Colonic mucosa (tissue), 4 donors: ENCODE data around the gene RFX3. TPM values are rescaled to one million over a fixed set of nuclear protein-coding genes. Genes with fewer than 3 reads are reported as not detected.

ENCODE experiments used
- DNase-seq: peaks from one replicate; pipeline ENCODE4 v3.0.0-alpha.2; 2020
- H3K27ac ChIP-seq: fragments of 200-600 bp; one replicate; pipeline ENCODE4 v1.8.0; 2021
- H3K27me3 ChIP-seq: fragments of 200-600 bp; one replicate; pipeline ENCODE4 v1.8.0; 2021
- H3K36me3 ChIP-seq: fragments of 200-600 bp; one replicate; pipeline ENCODE4 v1.8.0; 2021
- H3K4me1 ChIP-seq: fragments of 200-600 bp; one replicate; pipeline ENCODE4 v1.8.0; 2021; ENCODE audit warnings: mild to moderate bottlenecking
- H3K4me3 ChIP-seq: fragments of 200-600 bp; one replicate; pipeline ENCODE4 v1.8.0; 2021
- H3K9ac ChIP-seq, 2 donors: one replicate each; pipeline ENCODE4 v1.7.0; 2013; ENCODE audit warnings: control low read depth in 2 of 2, low read depth in 2 of 2, low read length in 2 of 2
- H3K9me3 ChIP-seq: fragments of 200-600 bp; one replicate; pipeline ENCODE4 v1.8.0; 2021
- CTCF ChIP-seq: fragments of 200-600 bp; IDR thresholded peaks from one replicate; pipeline ENCODE4 v1.8.0; 2022; ENCODE audit warnings: antibody characterized with exemption, mild to moderate bottlenecking
- intact Hi-C: fragments of 100-400 bp; cut with DNase I; formaldehyde crosslinking; loops from one replicate; pipeline ENCODE4 v1.14.1; 2022
- total RNA-seq, 2 donors: library from RNA; stranded (reverse); fragmentation: NEBNext Ultra II Directional in 1 of 2; extraction: Animal tissue kit (Norgen Biotek cat#: 25700) in 1 of 2; gene quantifications; one replicate each; pipeline ENCODE4 v1.2.1, GENCODE V29; 2021
- donor health status: healthy.
- donor health status: DM: no; HTN: no; CAD: no.
- donor health status: DM: no; HTN: no; CAD: no.

Gene RFX3
- total RNA-seq, 2 donors from 2014 or later = 9.8 to 12.1 TPM

DNA sequence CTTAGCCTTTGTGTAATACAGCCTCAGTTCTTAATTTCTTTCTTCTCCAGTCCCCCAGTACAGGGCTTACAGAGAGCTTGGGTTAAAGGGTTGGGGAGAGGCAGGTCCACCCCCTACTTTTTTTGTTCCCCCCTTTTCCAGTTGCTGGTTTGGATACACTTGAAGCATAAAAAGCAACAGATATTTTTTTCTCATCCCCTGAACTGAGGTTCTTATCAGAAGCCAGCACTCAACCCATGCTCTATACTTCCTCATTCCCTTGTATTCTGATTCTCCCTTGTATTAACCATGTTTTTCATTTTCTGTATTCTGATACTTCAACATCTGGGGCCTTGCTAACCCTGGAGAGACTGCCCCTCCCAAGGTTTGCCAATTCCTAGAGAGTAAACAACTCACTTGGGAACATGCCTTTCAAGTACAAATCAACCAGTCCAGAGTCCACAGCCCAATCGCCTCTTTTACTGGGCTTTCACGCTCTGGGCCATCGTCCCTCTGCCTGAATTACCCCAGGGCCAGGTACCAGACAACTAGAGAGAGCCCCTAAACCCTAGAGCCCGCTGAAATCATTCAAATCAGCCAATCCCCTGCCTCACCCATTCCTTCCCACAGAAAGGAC is 348.5 kb downstream of the RFX3 start:
- no peak overlapping the region for H3K9ac ChIP-seq
- intact Hi-C loops = no loop called here
- no peaks in the 10 kb centered on the region for H3K9me3 ChIP-seq
- TF ChIP-seq CTCF = no peak
- peaks cover 7% of the 10 kb centered on the region for H3K27me3 ChIP-seq
- no peak overlapping the region for H3K27ac ChIP-seq
- peak; percentile 52 for DNase-seq
- no peak overlapping the region for H3K4me3 ChIP-seq
- no peaks in the 10 kb centered on the region for H3K36me3 ChIP-seq
- H3K4me1 ChIP-seq = no peaks in the 10 kb centered on the region

GRCh38 chr9:3173374-3173773 is 352.4 kb downstream of the RFX3 start:
- intact Hi-C loops = no loop called here
- H3K27ac ChIP-seq = no peak overlapping the region
- no peak overlapping the region for H3K4me3 ChIP-seq
- no peak for DNase-seq
- no peaks in the 10 kb centered on the region for H3K36me3 ChIP-seq
- no peak for TF ChIP-seq CTCF
- no peak overlapping the region for H3K9ac ChIP-seq
- H3K9me3 ChIP-seq = no peaks in the 10 kb centered on the region
- H3K4me1 ChIP-seq = no peaks in the 10 kb centered on the region
- H3K27me3 ChIP-seq = no peaks in the 10 kb centered on the region

DNA sequence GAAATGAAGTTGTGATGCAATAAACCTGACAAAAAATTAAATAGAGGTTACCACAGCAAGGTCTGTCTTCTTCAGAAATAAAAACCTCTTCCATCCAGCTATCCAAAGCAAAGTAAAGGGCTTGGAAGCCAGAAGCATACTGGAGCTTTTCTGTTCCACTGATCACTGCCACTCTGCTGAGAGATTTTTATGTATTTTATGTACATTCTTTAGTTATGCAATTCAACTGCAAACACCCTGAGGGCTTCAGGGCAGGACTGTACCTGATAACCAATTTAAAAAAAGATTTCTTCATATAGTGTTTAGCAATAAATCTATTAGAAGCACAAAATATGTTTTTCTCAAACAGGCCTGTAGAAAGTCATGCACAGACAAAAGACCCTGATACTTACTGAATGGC is 355.0 kb downstream of the RFX3 start:
- Histone ChIP-seq H3K9ac (no peak overlapping the region), H3K36me3 (no peaks in the 10 kb centered on the region), H3K27ac (no peak overlapping the region), H3K4me1 (no peaks in the 10 kb centered on the region), H3K27me3 (no peaks in the 10 kb centered on the region), H3K4me3 (no peak overlapping the region), H3K9me3 (no peaks in the 10 kb centered on the region)
- no peak for TF ChIP-seq CTCF
- DNase-seq = no peak
- intact Hi-C loops = no loop called here
